HG02970 (cell line): Measurements from ENCODE around the gene NOP16.
A peak's percentile ranks its signal among the peaks of the same experiment; 100 is the strongest.

Experiments used
- ATAC-seq: cut with Tn5 transposase; IDR thresholded peaks from one replicate; pipeline ENCODE4 v1.9.1; 2021; ENCODE audit warnings: mild to moderate bottlenecking, moderate library complexity, moderate number of reproducible peaks; ENCODE audit not compliant: unreplicated experiment, low FRiP score

Gene NOP16, protein sequence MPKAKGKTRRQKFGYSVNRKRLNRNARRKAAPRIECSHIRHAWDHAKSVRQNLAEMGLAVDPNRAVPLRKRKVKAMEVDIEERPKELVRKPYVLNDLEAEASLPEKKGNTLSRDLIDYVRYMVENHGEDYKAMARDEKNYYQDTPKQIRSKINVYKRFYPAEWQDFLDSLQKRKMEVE

GRCh38 chr5:176388444-176389134 is at the start of gene NOP16, which contains the start of gene HIGD2A:
TSS of gene NOP16 (minus strand) at chr5:176388598. CDS start at chr5:176388539, 59 bp downstream.
TSS of gene HIGD2A (plus strand) at chr5:176388751. CDS start at chr5:176388820, 69 bp downstream.
- peak; percentile 78 for ATAC-seq

DNA sequence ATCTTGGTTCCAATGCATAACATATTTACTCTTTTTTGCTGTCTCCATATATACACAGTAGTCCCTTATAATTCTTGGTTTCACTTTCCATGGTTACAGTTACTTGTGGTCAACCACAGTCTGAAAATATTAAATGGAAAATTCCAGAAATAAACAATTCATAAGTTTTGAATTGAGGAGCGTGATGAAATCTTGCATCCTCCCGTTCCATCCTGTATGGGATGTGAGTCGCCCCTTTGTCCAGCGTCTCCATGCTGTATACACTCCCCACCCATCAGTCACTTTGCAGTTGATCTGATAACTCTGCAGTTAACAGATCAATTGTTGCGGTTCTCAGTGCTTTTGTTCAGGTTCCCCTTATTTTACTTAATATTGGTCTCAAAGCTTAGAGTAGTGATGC is 48.3 kb upstream of the NOP16 start:
- ATAC-seq = no peak

DNA sequence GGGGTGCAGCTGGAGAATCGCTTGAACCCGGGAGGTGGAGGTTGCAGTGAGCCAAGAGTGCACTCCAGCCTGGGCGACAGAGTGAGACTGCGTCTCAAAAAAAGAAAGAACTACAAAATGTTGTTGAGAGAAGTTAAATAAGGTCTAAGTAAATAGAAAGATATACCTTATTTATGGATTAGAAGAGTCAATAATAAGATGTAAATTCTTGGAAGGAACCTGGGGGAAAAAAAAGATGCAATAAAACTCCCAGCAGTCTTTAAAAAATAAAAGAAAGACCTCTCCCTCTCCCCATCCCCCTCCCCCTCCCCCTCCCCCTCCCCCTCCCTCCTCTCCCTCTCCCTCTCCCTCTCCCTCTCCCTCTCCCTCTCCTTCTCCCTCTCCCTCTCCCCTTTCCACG is 44.3 kb upstream of the NOP16 start:
- ATAC-seq = no peak

DNA sequence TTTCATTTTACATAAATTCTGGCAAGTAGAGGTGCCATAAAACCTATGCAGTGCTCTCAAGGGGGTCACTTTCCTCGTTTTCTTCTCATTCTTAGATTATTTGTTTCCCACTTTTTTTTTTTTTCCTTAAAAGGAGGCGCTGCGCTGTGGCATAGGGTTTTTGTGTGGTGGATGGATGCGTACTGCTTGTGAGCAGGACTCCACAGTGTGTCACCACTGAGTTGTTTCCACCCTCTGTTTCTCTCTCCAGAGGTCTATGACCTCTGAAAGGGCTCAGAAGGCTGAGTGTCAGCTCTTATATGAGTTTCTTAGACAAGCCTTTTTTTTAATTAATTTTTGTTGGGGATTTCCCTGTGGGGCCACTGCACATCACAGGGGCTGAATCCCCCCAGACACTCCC is 41.6 kb upstream of the NOP16 start:
- ATAC-seq = no peak

DNA sequence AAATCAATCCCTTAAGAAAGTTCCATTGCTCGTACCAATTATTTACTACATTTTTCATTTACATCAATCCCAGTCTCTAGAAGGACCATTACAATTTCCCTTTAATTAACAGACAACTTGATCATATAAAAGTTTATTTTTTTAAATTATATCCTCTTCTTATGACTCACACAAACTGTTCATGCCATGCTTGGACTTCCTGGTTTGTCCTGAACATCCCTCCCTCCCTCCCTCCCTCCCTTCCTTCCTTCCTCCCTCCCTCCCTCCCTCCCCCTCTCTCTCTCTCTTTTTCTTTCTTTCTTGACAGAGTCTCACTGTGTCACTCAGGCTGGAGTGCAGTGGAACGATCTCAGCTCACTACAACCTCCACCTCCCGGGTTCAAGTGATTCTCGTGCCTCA is 39.6 kb upstream of the NOP16 start:
- no peak for ATAC-seq

- ATAC-seq = no peak
Observed at GRCh38 chr5:176426876-176427275, 38.5 kb upstream of the NOP16 start.

- no peak for ATAC-seq
Observed at GRCh38 chr5:176425791-176426190, 37.4 kb upstream of the NOP16 start.

GRCh38 chr5:176425138-176425537 is 36.7 kb upstream of the NOP16 start:
- ATAC-seq = no peak

- no peak for ATAC-seq
Observed at GRCh38 chr5:176424181-176424580, 35.8 kb upstream of the NOP16 start.

DNA sequence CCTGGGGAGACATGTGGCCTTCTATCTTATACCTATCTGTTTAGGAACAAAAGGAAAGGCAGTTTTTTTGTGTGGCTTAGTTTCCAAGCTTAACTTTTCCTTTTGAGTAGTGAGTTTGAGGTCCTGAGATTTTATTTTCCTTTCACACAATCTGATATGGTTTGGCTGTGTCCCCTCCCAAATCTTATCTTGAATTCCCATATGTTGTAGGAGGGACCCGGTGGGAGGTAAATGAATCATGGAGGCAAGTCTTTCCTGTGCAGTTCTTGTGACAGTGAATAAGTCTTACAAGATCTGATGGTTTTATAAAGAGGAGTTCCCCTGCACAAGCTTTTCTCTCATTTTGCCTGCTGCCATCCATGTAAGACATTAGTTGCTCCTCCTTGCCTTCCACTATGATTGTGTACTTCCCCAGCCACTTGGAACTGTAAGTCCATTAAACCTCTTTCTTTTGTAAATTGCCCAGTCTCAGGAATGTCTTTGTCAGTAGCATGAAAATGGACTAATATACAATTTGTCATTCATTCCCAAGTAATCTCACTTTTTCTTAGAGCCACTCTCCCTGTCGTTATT is 32.7 kb upstream of the NOP16 start:
- no peak for ATAC-seq

DNA sequence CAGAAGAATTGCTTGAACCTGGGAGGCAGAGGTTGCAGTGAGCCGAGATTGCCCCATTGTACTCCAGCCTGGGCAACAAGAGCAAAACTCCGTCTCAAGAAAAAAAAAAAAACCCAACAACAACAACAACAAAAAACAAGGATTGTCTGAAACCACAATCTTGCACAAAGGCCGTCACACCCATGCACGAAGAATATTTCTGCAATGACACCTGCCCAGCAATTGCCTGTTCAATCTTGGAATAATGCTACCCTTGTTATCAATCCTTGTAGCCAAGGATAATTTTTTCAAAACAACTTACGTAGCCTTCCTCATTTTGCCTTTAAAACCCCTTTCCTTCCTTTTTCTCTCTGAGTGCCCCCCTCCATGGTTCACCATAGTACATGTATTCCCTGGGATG is 31.7 kb upstream of the NOP16 start:
- ATAC-seq = no peak

DNA sequence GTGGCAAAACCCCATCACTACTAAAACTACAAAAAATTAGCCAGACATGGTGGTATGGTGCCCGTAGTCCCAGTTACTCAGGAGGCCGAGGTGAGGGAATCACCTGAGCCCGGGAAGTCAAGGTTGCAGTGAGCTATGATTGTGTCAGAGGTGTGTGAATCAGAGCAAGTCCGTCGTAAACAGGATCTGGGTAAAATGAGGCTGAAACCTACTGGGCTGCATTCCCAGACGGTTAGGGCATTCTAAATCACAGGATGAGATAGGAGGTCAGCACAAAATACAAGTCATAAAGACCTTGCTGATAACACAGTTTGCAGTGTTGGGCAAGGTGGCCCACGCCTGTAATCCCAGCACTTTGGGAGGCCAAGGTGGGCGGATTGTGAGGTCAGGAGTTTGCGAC is 29.9 kb upstream of the NOP16 start:
- no peak for ATAC-seq

DNA sequence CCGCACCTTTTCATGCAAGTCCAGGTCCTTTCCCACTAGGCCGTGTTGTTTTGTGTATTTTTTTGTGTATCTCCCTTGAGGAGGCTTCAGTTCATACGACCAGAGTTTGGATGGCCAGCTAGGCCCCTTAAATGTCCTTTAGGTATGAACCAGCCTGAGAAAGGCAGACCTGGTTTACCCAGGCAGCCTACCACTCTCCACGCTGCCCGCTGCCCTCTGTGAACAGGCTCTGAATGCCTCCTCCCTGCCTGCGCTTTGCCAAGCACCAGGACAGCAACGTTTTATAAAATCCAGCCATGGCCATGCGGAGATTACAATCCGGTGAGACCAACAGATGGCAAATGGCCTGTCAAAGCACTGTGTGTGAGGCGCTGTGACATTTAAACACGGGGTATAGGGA is 28.6 kb upstream of the NOP16 start:
- ATAC-seq = no peak

- ATAC-seq = peak; percentile 91
Observed at GRCh38 chr5:176415952-176416924, 27.8 kb upstream of the NOP16 start, which contains the start of gene CLTB. TSS of gene CLTB (minus strand) at chr5:176416539. CDS start at chr5:176416363, 176 bp downstream.

GRCh38 chr5:176415240-176415951 is 27.0 kb upstream of the NOP16 start:
- no peak for ATAC-seq

- no peak for ATAC-seq
Observed at GRCh38 chr5:176414704-176415103, 26.3 kb upstream of the NOP16 start.

GRCh38 chr5:176413709-176414191 is 25.4 kb upstream of the NOP16 start:
- ATAC-seq = no peak

- ATAC-seq = no peak
Observed at GRCh38 chr5:176413255-176413565, 24.8 kb upstream of the NOP16 start.

DNA sequence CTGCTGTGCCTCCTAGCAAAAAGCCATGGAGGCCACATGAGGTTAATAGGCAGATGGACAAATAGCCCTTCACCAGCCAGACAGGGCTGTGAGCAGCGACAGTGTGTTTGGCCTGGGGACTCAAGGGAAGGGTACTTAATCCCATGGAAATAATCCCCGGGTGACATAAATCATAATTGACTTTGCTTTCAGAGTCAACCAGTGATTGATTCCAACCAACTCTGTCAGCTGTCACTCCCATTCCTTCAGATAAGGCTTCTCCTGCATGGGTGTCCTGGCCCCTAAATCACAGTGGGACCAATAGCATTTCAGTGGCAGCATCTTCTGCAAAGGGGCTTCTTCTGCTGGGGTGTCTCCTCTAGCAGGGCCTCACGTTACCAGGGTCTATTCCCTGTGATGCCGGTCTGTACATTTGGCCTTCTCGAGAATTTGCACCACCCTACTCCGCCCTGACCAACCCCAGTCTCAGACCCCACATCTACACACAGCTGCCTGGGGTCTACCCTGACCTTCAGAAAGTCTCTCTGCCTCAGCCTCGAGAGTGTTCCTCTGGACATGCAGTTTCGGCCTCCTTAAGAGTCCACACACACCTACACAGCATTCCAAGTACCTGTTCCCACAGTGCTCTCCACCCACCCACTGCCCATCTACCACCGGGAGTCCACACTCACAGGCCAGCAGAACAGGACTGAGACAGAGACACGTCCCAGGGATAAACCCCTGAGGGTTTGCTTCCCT is 24.3 kb upstream of the NOP16 start:
- no peak for ATAC-seq
